ENCODE data around the gene SPON1. TPM values are rescaled to one million over a fixed set of nuclear protein-coding genes. Genes with fewer than 3 reads are reported as not detected.
A peak's percentile ranks its signal among the peaks of the same experiment; 100 is the strongest.

The SPON1 gene
- total RNA-seq, 4 donors from 2014 or later, result 8.0 to 16.1 (median 11.3) TPM

GRCh38 chr11:14242187-14242586 is 279.7 kb downstream of the SPON1 start:
- Histone ChIP-seq H3K4me1 (no peaks in the 10 kb centered on the region), H3K4me3 (no peak overlapping the region), H3K9me3 (no peaks in the 10 kb centered on the region), H3K27me3 (no peaks in the 10 kb centered on the region), H3K36me3 (no peaks in the 10 kb centered on the region), H3K27ac (no peak overlapping the region)
- WGBS, result 87% methylated on average over 3 of the region's 4 CpGs
- TF ChIP-seq POLR2AphosphoS5 (IDR thresholded peaks at IDR 0.05) (no peak), CTCF (IDR thresholded peaks at IDR 0.05) (no peak), POLR2A (IDR thresholded peaks at IDR 0.05) (no peak), EP300 (IDR thresholded peaks at IDR 0.05) (no peak)
- DNase-seq (ENCODE audit: low spot score in 2 of 2), result no peak

GRCh38 chr11:14242733-14243132 is 280.2 kb downstream of the SPON1 start:
- Histone ChIP-seq H3K4me1 (no peaks in the 10 kb centered on the region), H3K4me3 (no peak overlapping the region), H3K27me3 (no peaks in the 10 kb centered on the region), H3K36me3 (no peaks in the 10 kb centered on the region), H3K9me3 (no peaks in the 10 kb centered on the region), H3K27ac (no peak overlapping the region)
- TF ChIP-seq POLR2A (IDR thresholded peaks at IDR 0.05), result no peak
- TF ChIP-seq EP300 (IDR thresholded peaks at IDR 0.05), result no peak
- TF ChIP-seq POLR2AphosphoS5 (IDR thresholded peaks at IDR 0.05), result no peak
- TF ChIP-seq CTCF (IDR thresholded peaks at IDR 0.05), result no peak
- DNase-seq (ENCODE audit: low spot score in 2 of 2), result no peak
- 91% methylated on average over 4 of the region's 4 CpGs for WGBS

GRCh38 chr11:14244926-14245325 is 282.4 kb downstream of the SPON1 start:
- no peak overlapping the region for H3K27ac ChIP-seq
- H3K4me3 ChIP-seq, result no peak overlapping the region
- peaks cover 8% of the 10 kb centered on the region for H3K4me1 ChIP-seq
- WGBS, result 91% methylated on average over 8 of the region's 8 CpGs
- no peak for TF ChIP-seq POLR2AphosphoS5 (IDR thresholded peaks at IDR 0.05)
- no peak for TF ChIP-seq CTCF (IDR thresholded peaks at IDR 0.05)
- no peak for TF ChIP-seq EP300 (IDR thresholded peaks at IDR 0.05)
- no peak for TF ChIP-seq POLR2A (IDR thresholded peaks at IDR 0.05)
- no peaks in the 10 kb centered on the region for H3K27me3 ChIP-seq
- no peaks in the 10 kb centered on the region for H3K36me3 ChIP-seq
- no peaks in the 10 kb centered on the region for H3K9me3 ChIP-seq
- peak in 1 of 2 donors; percentile 56 for DNase-seq (ENCODE audit: low spot score in 2 of 2)

GRCh38 chr11:14245444-14245843 is 282.9 kb downstream of the SPON1 start:
- DNase-seq (ENCODE audit: low spot score in 2 of 2), result no peak
- H3K27ac ChIP-seq, result no peak overlapping the region
- peaks cover 8% of the 10 kb centered on the region for H3K4me1 ChIP-seq
- no peaks in the 10 kb centered on the region for H3K27me3 ChIP-seq
- no peaks in the 10 kb centered on the region for H3K36me3 ChIP-seq
- WGBS, result 86% methylated on average over 1 of the region's 2 CpGs
- no peaks in the 10 kb centered on the region for H3K9me3 ChIP-seq
- no peak for TF ChIP-seq POLR2A (IDR thresholded peaks at IDR 0.05)
- no peak for TF ChIP-seq POLR2AphosphoS5 (IDR thresholded peaks at IDR 0.05)
- TF ChIP-seq CTCF (IDR thresholded peaks at IDR 0.05), result no peak
- no peak for TF ChIP-seq EP300 (IDR thresholded peaks at IDR 0.05)
- no peak overlapping the region for H3K4me3 ChIP-seq

GRCh38 chr11:14248580-14248981 is 286.1 kb downstream of the SPON1 start:
- TF ChIP-seq POLR2AphosphoS5 (IDR thresholded peaks at IDR 0.05) (no peak), CTCF (IDR thresholded peaks at IDR 0.05) (no peak), EP300 (IDR thresholded peaks at IDR 0.05) (no peak), POLR2A (IDR thresholded peaks at IDR 0.05) (no peak)
- no peaks in the 10 kb centered on the region for H3K36me3 ChIP-seq
- H3K4me1 ChIP-seq, result peaks cover 8% of the 10 kb centered on the region
- WGBS, result 27% methylated on average over 5 of the region's 5 CpGs
- DNase-seq (ENCODE audit: low spot score in 2 of 2), result no peak
- H3K4me3 ChIP-seq, result no peak overlapping the region
- no peaks in the 10 kb centered on the region for H3K9me3 ChIP-seq
- H3K27ac ChIP-seq, result no peak overlapping the region
- no peaks in the 10 kb centered on the region for H3K27me3 ChIP-seq

Data from suprapubic skin (tissue), 4 donors.